Fibroblast of the aortic adventitia (primary cell): Measurements from ENCODE around the gene FARS2. TPM values are rescaled to one million over a fixed set of nuclear protein-coding genes. Genes with fewer than 3 reads are reported as not detected.
A peak's percentile ranks its signal among the peaks of the same experiment; 100 is the strongest.

Experiments
- DNase-seq: peaks from one replicate; pipeline ENCODE4 v3.0.0-alpha.2; 2010; ENCODE audit warnings: low read depth
- H3K4me3 ChIP-seq: 2 replicates; pipeline ENCODE4 v1.5.1; 2011; ENCODE audit warnings: low read depth, mild to moderate bottlenecking, control low read depth, low read length, moderate library complexity
- total RNA-seq: library from RNA; depleted of rRNA; stranded (reverse); fragments of >200 nt; gene quantifications from 2 replicates; pipeline ENCODE4 v1.2.3, GENCODE V29; 2012; ENCODE audit warnings: low replicate concordance
- TF ChIP-seq, protein P1 (sequence below): IDR thresholded peaks from 2 replicates; pipeline ENCODE4 v1.5.1; 2011; ENCODE audit warnings: mild to moderate bottlenecking, low read length, control low read depth, inconsistent platforms; ENCODE audit not compliant: insufficient read depth

FARS2 gene
- total RNA-seq, 1 donor = 25.5 TPM

DNA sequence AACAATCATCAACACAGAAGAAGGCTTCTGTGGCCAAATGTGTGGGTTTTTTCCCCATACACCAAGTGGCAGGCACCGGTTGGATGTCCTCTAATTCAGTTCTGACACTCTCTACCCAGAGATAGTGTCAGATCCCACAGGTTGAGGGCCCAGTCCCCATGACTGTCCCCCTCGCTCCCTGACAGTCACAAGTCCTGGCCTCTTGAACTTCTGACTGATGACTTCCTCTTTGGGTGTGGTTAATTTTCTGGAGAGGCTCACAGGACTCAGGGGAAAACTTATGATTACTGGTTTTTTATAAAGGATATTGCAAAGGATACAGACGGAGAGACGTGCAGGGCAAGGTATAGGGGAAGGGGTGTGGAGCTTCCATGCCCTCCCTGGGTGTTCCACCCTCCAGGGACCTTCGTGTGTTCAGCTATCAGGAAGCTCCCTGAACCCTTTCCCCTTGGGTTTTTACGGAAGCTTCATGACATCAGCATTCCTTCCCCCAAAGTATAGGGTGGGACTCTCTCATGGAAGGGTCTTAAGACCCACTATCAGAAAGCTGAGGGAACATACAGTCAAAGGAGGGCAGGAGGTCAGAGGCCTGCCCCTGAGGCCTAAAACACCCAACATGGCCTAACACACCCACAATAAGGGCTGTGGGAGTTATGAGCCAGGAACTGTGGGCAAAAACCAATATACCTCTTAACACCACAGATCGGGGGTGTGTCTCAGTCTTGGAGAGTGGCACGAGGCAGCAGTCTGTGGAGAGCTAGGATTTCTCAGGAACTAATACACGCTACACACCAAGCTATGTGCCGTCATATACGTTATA lies 33.3 kb downstream of the FARS2 start:
- TF ChIP-seq, protein P1, sequence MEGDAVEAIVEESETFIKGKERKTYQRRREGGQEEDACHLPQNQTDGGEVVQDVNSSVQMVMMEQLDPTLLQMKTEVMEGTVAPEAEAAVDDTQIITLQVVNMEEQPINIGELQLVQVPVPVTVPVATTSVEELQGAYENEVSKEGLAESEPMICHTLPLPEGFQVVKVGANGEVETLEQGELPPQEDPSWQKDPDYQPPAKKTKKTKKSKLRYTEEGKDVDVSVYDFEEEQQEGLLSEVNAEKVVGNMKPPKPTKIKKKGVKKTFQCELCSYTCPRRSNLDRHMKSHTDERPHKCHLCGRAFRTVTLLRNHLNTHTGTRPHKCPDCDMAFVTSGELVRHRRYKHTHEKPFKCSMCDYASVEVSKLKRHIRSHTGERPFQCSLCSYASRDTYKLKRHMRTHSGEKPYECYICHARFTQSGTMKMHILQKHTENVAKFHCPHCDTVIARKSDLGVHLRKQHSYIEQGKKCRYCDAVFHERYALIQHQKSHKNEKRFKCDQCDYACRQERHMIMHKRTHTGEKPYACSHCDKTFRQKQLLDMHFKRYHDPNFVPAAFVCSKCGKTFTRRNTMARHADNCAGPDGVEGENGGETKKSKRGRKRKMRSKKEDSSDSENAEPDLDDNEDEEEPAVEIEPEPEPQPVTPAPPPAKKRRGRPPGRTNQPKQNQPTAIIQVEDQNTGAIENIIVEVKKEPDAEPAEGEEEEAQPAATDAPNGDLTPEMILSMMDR = no peak
- H3K4me3 ChIP-seq = no peak overlapping the region
- DNase-seq = no peak

DNA sequence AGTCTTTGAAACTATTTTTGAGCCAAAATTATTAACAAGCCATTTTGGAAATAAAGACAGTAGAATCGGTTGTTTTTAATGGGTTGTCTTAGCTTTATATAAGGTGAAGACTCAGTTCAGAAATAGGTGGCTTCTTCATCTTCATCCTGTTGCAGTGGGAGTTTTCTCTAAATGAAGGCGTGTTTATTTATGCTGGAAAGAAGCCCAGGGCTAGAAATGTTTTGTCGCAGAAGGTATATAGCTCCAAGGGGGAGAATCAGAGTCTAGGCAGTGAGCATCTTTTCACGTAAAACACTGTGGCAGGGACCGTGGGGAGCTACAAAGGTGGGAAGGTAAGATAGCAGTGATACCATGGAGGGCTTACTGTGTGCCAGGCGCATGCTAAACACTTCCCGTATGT lies 34.3 kb downstream of the FARS2 start:
- TF ChIP-seq, protein P1 = no peak
- no peak overlapping the region for H3K4me3 ChIP-seq
- DNase-seq = peak; percentile 21

GRCh38 chr6:5300206-5300764 lies 39.0 kb downstream of the FARS2 start:
- DNase-seq = no peak
- TF ChIP-seq, protein P1 = no peak
- no peak overlapping the region for H3K4me3 ChIP-seq

DNA sequence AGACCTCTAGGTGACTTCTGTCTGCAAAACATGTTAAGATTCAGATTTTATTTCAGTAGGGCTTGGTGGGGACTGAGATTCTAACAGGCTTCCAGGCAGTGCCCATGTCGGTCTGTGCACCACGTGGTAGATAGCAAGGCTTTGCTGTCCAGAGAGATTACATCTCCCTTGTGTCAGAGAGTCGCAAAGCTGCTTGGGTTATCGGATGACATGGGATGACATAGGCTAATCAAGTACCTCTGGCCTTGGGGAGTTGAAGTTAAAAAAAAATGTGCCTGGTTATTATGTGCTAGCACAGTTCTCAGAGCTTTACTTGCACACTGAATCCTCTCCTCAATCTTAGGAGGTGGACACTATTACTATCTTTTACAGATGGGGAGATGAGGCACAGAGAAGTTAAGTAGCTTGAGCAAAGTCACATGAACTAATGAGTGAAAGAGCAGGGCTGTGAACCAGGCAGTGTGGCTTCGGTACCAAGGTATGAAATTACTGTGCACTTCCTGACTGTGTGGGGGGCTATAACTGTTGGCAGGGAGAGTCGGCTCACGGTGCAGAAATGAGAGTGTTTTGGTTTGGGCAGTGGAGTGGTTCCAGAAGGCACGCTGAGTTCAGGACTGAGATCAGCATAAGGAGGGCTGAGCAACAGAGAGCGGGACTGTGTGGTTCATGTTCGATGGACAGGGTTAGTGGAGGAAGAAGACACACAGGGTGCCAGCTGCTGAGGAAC lies 41.1 kb downstream of the FARS2 start:
- no peak for DNase-seq

DNA sequence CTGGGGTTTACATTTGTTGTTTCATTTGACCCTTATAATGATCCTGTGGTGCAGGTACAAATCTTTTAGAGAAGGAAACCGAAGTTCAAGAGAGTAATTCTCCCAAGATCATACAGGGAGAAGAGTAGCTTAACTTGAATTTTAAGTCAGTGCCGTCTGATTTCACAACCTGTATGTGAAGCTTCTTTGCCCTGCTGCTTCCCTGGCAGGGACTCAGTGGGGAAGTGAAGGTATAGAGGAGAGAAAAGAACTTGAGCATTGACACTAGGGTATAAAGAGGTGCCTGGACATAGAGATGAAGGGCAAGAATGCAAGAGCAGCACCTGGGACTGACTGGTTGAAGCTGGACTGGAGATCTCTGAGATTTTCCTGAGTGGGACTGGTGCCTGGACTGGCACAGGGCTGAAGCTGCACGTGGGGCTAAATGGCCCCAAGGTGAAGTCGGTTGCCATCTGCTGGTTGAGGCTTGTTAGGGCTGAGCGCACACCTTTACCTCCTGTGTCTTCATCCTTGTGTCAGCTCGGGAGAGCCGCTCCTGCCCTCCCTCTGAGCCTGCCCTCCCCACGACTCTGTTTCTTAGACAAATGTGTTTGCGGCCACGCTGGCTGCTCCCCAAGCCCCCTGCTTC lies 41.8 kb downstream of the FARS2 start:
- TF ChIP-seq, protein P1 = peak; percentile 24
- no peak for DNase-seq
- no peak overlapping the region for H3K4me3 ChIP-seq

More for the DNA sequence above, 41.1 kb downstream of the FARS2 start:
- TF ChIP-seq, protein P1 = no peak
- no peak overlapping the region for H3K4me3 ChIP-seq

DNA sequence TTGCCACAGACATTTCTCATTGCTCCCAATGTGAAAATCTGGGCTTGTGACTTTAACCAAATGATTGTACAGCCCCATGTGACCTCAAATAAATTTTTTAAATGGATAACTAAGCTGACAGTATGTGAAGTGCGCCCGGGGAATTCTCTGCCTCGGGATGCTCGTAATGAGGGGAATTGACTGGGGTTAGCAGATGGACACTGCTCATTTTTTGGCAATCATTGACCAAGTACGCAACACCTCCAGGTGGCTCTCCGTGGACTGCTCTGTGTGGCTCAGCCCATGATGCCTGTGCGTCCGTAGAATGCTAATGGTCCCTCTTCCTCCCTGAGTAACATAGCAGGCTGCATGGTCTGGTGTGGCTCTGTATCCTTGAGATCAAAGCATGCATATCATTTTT lies 42.4 kb downstream of the FARS2 start:
- TF ChIP-seq, protein P1 = no peak
- no peak overlapping the region for H3K4me3 ChIP-seq
- DNase-seq = no peak
